Neuron (in vitro differentiated cells): ENCODE measurements around the gene PGAM5.
"Not testable (repeated sequence)": the region's sequence is repeated elsewhere in the genome, so short reads cannot be mapped to it uniquely, and the experiment has no call there.

Source experiments
- H2AFZ ChIP-seq: one replicate; pipeline ENCODE4 v1.6.1; 2013; ENCODE audit warnings: low read depth, mild to moderate bottlenecking, inconsistent platforms, low read length, moderate library complexity
- H3K27me3 ChIP-seq: one replicate; pipeline ENCODE4 v1.6.1; 2013; ENCODE audit warnings: low read length; ENCODE audit not compliant: insufficient read depth
- H3K36me3 ChIP-seq: one replicate; pipeline ENCODE4 v1.6.1; 2013; ENCODE audit warnings: low read length; ENCODE audit not compliant: insufficient read depth
- H3K4me1 ChIP-seq: one replicate; pipeline ENCODE4 v1.6.1; 2013; ENCODE audit warnings: low read length; ENCODE audit not compliant: insufficient read depth
- H3K4me3 ChIP-seq: 2 replicates; pipeline ENCODE4 v1.5.1; 2013; ENCODE audit warnings: mild to moderate bottlenecking, low read length, moderate library complexity
- H3K9me3 ChIP-seq: one replicate; pipeline ENCODE4 v1.6.1; 2013; ENCODE audit warnings: low read length

Gene PGAM5

GRCh38 chr12:132673288-132674179, 37.1 kb upstream of the PGAM5 start:
- H3K36me3 ChIP-seq = peaks cover 76% of the 10 kb centered on the region

GRCh38 chr12:132674561-132674960, 36.1 kb upstream of the PGAM5 start:
- no peak overlapping the region for H3K4me3 ChIP-seq
- no peaks in the 10 kb centered on the region for H3K27me3 ChIP-seq
- peaks cover 77% of the 10 kb centered on the region for H3K36me3 ChIP-seq
- H3K4me1 ChIP-seq = no peaks in the 10 kb centered on the region
- no peak overlapping the region for H2AFZ ChIP-seq
- H3K9me3 ChIP-seq = no peaks in the 10 kb centered on the region

More at GRCh38 chr12:132673288-132674179, 37.1 kb upstream of the PGAM5 start:
- no peaks in the 10 kb centered on the region for H3K4me1 ChIP-seq
- H3K4me3 ChIP-seq = no peak overlapping the region
- H2AFZ ChIP-seq = no peak overlapping the region
- no peaks in the 10 kb centered on the region for H3K9me3 ChIP-seq
- H3K27me3 ChIP-seq = no peaks in the 10 kb centered on the region

- no peaks in the 10 kb centered on the region for H3K4me1 ChIP-seq
- no peaks in the 10 kb centered on the region for H3K9me3 ChIP-seq
- no peaks in the 10 kb centered on the region for H3K27me3 ChIP-seq
- no peak overlapping the region for H2AFZ ChIP-seq
- no peak overlapping the region for H3K4me3 ChIP-seq
- peaks cover 87% of the 10 kb centered on the region for H3K36me3 ChIP-seq
Observed at GRCh38 chr12:132675757-132676432, 34.7 kb upstream of the PGAM5 start.

DNA sequence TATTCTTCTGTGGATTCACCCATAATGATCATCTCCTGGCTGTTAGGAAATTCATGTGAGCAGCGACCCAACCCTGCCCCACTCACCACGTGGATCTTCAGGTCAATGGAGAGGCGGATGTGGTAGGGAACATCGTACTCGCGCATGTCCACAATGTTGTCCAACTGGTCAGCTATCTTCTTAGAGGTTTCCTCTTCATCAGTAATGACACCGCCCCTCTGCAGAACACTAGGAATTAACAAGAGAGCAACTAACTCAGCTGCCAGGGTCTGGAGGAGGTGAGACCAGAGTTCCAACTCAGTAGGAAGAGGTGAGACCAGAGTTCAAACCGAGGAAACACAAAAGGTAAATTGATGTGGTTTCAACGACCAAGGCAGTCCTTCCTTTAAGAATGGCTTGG, 33.1 kb upstream of the PGAM5 start:
- Histone ChIP-seq H3K9me3 (peaks cover under 1% of the 10 kb centered on the region), H3K36me3 (peaks cover 74% of the 10 kb centered on the region), H3K4me1 (no peaks in the 10 kb centered on the region), H2AFZ (no peak overlapping the region), H3K4me3 (no peak overlapping the region), H3K27me3 (no peaks in the 10 kb centered on the region)

GRCh38 chr12:132685400-132685799, 25.2 kb upstream of the PGAM5 start:
- peaks cover 18% of the 10 kb centered on the region for H3K36me3 ChIP-seq
- H3K4me1 ChIP-seq = peaks cover 11% of the 10 kb centered on the region
- no peak overlapping the region for H2AFZ ChIP-seq
- peaks cover 8% of the 10 kb centered on the region for H3K9me3 ChIP-seq
- peak overlapping the region; percentile 4 for H3K4me3 ChIP-seq
- no peaks in the 10 kb centered on the region for H3K27me3 ChIP-seq

GRCh38 chr12:132686825-132687210, 23.8 kb upstream of the PGAM5 start:
- peak overlapping the region; percentile 75 for H2AFZ ChIP-seq

DNA sequence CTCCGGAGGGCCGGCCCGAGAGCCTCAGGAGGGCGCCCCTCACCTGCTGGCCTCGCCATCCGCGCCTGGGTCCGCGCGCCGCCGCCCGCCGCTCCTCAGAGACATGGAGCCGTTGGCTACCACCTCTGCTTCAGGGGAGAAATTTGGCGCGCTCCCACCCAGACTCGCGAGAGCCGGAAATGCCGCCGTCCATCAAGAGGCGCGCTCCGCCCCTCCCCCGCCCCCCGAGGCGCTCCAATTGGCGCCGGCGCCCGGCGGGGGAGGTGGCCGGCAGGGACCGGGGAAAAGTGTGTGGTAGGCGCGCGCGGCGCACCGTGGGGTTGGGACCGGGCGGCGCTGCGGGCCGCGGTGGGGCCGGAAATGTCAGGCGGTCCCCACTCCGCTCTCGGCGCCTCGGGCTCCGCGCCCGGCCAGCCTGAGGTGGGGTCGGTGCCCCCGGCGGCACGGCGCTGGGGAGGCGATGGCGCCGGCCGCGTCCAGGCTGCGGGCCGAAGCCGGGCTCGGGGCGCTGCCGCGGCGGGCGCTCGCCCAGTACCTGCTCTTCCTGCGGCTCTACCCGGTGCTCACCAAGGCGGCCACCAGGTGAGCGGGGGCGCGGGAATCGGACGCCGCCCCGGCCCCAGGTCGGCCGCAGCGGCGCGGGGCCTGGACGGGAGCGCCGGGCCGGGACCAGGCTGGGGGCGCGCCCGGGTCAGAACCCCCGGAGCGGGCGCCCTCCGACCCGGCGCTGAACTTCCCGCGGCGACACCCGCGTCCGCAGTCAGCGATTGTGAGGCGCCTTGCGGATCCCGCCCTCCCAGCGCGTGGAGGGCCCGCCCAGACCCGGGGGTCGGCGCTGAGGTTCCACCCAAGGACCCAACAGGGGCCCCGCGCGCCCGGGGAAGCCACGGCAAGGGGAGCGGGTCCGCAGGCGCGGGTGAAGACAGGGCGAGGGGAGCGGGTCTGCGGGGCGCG, 23.2 kb upstream of the PGAM5 start, which contains the start of the genes POLE and PXMP2:
Gene POLE (minus strand): TSS at position 132 of the 954 bp plus-strand sequence. CDS start 27 bp downstream, at position 105.
Gene PXMP2 (plus strand): TSS at position 377 of the 954 bp plus-strand sequence. CDS start 84 bp downstream, at position 461.
- peaks cover 8% of the 10 kb centered on the region for H3K9me3 ChIP-seq
- H3K27me3 ChIP-seq = no peaks in the 10 kb centered on the region
- peaks cover 16% of the 10 kb centered on the region for H3K36me3 ChIP-seq
- peak within 1 kb of the TSS; percentile 88 for H3K4me3 ChIP-seq
- peak within 1 kb of the TSS; percentile 75 for H2AFZ ChIP-seq
- peaks cover 11% of the 10 kb centered on the region for H3K4me1 ChIP-seq

More at GRCh38 chr12:132686825-132687210, 23.8 kb upstream of the PGAM5 start:
- H3K27me3 ChIP-seq = no peaks in the 10 kb centered on the region
- H3K4me1 ChIP-seq = peaks cover 11% of the 10 kb centered on the region
- peaks cover 8% of the 10 kb centered on the region for H3K9me3 ChIP-seq
- peaks cover 16% of the 10 kb centered on the region for H3K36me3 ChIP-seq
- peak overlapping the region; percentile 88 for H3K4me3 ChIP-seq

DNA sequence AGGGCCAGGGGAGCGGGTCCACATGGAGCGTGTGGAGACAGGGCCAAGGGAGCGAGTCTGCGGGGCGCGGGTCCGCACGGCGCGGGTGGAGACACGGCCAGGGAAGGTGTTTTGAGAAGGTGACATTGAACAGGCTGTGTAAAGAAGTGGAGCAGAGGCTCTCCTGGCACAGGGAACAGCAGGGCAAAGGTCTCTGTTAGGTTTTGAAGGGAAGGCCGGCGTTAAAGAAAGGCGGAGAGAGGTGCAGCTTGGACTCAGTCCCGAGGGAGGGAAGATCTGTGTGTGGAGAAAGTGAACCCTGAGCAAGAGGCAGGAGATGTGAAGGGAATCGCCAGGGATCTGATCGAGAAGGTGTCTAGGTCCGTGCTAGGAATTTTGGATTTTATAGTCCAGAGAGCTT, 21.4 kb upstream of the PGAM5 start:
- H3K27me3 ChIP-seq = no peaks in the 10 kb centered on the region
- peaks cover 2% of the 10 kb centered on the region for H3K9me3 ChIP-seq
- no peak overlapping the region for H2AFZ ChIP-seq
- H3K36me3 ChIP-seq = peaks cover 14% of the 10 kb centered on the region
- peak overlapping the region; percentile 21 for H3K4me3 ChIP-seq
- H3K4me1 ChIP-seq = peaks cover 11% of the 10 kb centered on the region

GRCh38 chr12:132690112-132690511, 20.5 kb upstream of the PGAM5 start:
- peaks cover 11% of the 10 kb centered on the region for H3K4me1 ChIP-seq
- no peak overlapping the region for H3K4me3 ChIP-seq
- H3K27me3 ChIP-seq = no peaks in the 10 kb centered on the region
- peaks cover 2% of the 10 kb centered on the region for H3K9me3 ChIP-seq
- no peak overlapping the region for H2AFZ ChIP-seq
- H3K36me3 ChIP-seq = peaks cover 15% of the 10 kb centered on the region

DNA sequence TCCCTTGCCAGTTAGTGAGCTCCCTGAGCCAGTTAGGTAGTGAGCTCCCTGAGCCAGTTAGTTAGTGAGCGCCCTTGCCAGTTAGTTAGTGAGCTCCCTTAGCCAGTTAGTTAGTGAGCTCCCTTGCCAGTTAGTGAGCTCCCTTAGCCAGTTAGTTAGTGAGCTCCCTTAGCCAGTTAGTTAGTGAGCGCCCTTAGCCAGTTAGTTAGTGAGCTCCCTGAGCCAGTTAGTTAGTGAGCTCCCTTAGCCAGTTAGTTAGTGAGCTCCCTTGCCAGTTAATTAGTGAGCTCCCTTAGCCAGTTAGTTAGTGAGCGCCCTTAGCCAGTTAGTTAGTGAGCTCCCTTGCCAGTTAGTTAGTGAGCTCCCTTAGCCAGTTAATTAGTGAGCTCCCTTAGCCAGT, 18.6 kb upstream of the PGAM5 start:
- not testable (repeated sequence) for H2AFZ ChIP-seq, H3K4me1 ChIP-seq, H3K27me3 ChIP-seq, H3K4me3 ChIP-seq, H3K9me3 ChIP-seq
- H3K36me3 ChIP-seq = peaks cover 24% of the 10 kb centered on the region

- not testable (repeated sequence) for H3K4me1 ChIP-seq, H3K9me3 ChIP-seq, H3K27me3 ChIP-seq, H2AFZ ChIP-seq, H3K4me3 ChIP-seq
- peaks cover 44% of the 10 kb centered on the region for H3K36me3 ChIP-seq
Observed at GRCh38 chr12:132694888-132695287, 15.8 kb upstream of the PGAM5 start.

DNA sequence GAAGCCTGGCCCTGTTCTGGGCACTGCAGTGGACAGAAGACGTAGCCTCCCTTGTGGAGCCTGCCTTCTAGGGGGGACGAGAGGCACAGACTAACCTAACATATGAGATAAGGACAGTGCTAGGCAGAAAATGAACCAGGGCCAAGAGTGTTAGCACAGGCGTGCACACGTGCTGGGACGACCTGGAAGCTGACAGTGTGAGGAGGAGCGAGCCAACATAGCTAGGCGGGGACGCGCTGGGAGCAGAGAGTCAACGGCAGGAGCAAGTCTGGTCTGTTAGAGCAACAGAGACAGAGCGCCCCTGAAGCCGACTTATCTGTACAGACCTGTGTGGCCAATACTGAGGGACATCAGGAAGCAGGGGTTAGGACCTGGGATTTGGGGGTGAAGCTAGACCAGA, 15.2 kb upstream of the PGAM5 start:
- peaks cover 39% of the 10 kb centered on the region for H3K36me3 ChIP-seq

More for the DNA sequence above, 15.2 kb upstream of the PGAM5 start:
- Histone ChIP-seq H3K4me3 (no peak overlapping the region), H3K27me3 (no peaks in the 10 kb centered on the region), H3K4me1 (no peaks in the 10 kb centered on the region), H2AFZ (no peak overlapping the region), H3K9me3 (no peaks in the 10 kb centered on the region)
